Keratinocyte (primary cell): ENCODE results near the gene MTUS2. TPM values are rescaled to one million over a fixed set of nuclear protein-coding genes. Genes with fewer than 3 reads are reported as not detected.
A peak's percentile ranks its signal among the peaks of the same experiment; 100 is the strongest.

ENCODE experiments used
- DNase-seq: peaks from one replicate; pipeline ENCODE4 v3.0.0-alpha.2; 2011; ENCODE audit warnings: low read depth, missing footprints, low spot score
- FAIRE-seq: peaks from 2 replicates; lab custom pipeline; 2011; peaks lifted over from hg19 to GRCh38; lab: Jason Lieb, UNC
- H2AFZ ChIP-seq: 2 replicates; pipeline ENCODE4 v1.6.0; 2012; ENCODE audit warnings: low read length, control low read depth, inconsistent platforms; ENCODE audit not compliant: control insufficient read depth
- H3K27ac ChIP-seq: 2 replicates; pipeline ENCODE4 v1.5.1; 2011; ENCODE audit warnings: low read length; ENCODE audit not compliant: control insufficient read depth, insufficient read depth
- H3K27me3 ChIP-seq: 3 replicates; pipeline ENCODE4 v1.6.0; 2011; ENCODE audit warnings: low read length; ENCODE audit not compliant: control insufficient read depth, insufficient read depth; ENCODE audit errors: extremely low read depth
- H3K36me3 ChIP-seq, 2 experiments: 2 replicates in 1 of 2; 3 replicates in 1 of 2; pipeline ENCODE4 v1.5.1; 2011; ENCODE audit warnings: low read length in 2 of 2, mild to moderate bottlenecking in 1 of 2; ENCODE audit not compliant: control insufficient read depth in 2 of 2, insufficient read depth in 2 of 2; ENCODE audit errors: extremely low read depth in 1 of 2
- H3K4me1 ChIP-seq: 3 replicates; pipeline ENCODE4 v1.5.1; 2011; ENCODE audit warnings: low read length; ENCODE audit not compliant: control insufficient read depth, insufficient read depth; ENCODE audit errors: extremely low read depth
- H3K4me2 ChIP-seq: 3 replicates; pipeline ENCODE4 v1.6.0; 2011; ENCODE audit warnings: low read depth, low read length; ENCODE audit not compliant: control insufficient read depth, insufficient read depth; ENCODE audit errors: extremely low read depth
- H3K4me3 ChIP-seq, 3 experiments: fragments of 200-600 bp in 1 of 3; sonication (generic) in 1 of 3; 2 replicates in 2 of 3; 3 replicates in 1 of 3; pipeline ENCODE4 v1.5.1; 2011 to 2016; ENCODE audit warnings: low read length in 3 of 3, mild to moderate bottlenecking in 3 of 3, control low read depth in 2 of 3, inconsistent platforms in 1 of 3, low read depth in 1 of 3, mixed read lengths in 1 of 3, mixed run types in 1 of 3, moderate library complexity in 1 of 3; ENCODE audit not compliant: control insufficient read depth in 2 of 3, insufficient read depth in 2 of 3; ENCODE audit errors: extremely low read depth in 1 of 3
- H3K79me2 ChIP-seq: 2 replicates; pipeline ENCODE4 v1.6.0; 2012; ENCODE audit warnings: low read length; ENCODE audit not compliant: control insufficient read depth, insufficient read depth
- H3K9ac ChIP-seq: 3 replicates; pipeline ENCODE4 v1.6.0; 2011; ENCODE audit warnings: low read length; ENCODE audit not compliant: control insufficient read depth, insufficient read depth; ENCODE audit errors: extremely low read depth
- H3K9me1 ChIP-seq: 3 replicates; pipeline ENCODE4 v1.6.0; 2011; ENCODE audit warnings: low read length; ENCODE audit not compliant: control insufficient read depth, insufficient read depth; ENCODE audit errors: extremely low read depth
- H3K9me3 ChIP-seq: 2 replicates; pipeline ENCODE4 v1.5.1; 2012; ENCODE audit warnings: low read depth, low read length; ENCODE audit not compliant: control insufficient read depth
- H4K20me1 ChIP-seq: 3 replicates; pipeline ENCODE4 v1.6.0; 2011; ENCODE audit warnings: low read length; ENCODE audit not compliant: control insufficient read depth, insufficient read depth; ENCODE audit errors: extremely low read depth
- CTCF ChIP-seq, 3 experiments: IDR thresholded peaks in 1 of 3; conservative IDR thresholded peaks in 1 of 3; optimal IDR thresholded peaks in 1 of 3; 2 replicates in 2 of 3; 3 replicates in 1 of 3; pipeline versions ENCODE3 to v1.5.1; 2011; ENCODE audit warnings: low read length in 3 of 3, mild to moderate bottlenecking in 3 of 3, moderate library complexity in 2 of 3, control low read depth in 1 of 3, inconsistent platforms in 1 of 3; ENCODE audit not compliant: insufficient read depth in 2 of 3; ENCODE audit errors: extremely low read depth in 1 of 3
- EZH2 ChIP-seq: IDR thresholded peaks from one replicate; pipeline ENCODE4 v1.6.1; 2012; ENCODE audit warnings: inconsistent platforms, mild to moderate bottlenecking, low read length, moderate library complexity
- dilution Hi-C: fragments of 300-500 bp; cut with MboI; formaldehyde crosslinking; loops from one replicate; pipeline ENCODE4 v1.7.0; 2020; ENCODE audit warnings: low sequenced_read_pairs; ENCODE audit not compliant: extremely low pct_ligation_motif_present
- polyA plus RNA-seq, 5 experiments: library from polyadenylated mRNA; depleted of rRNA in 3 of 5; stranded (reverse) in 3 of 5; stranded (forward) in 1 of 5; unstranded in 1 of 5; fragments of >200 nt; gene quantifications; 1 replicate in 1 of 5; 2 replicates in 3 of 5; 3 replicates in 1 of 5; pipeline versions ENCODE4 v1.2.1 to v1.2.3, GENCODE V29; 2011 to 2012; ENCODE audit warnings: missing spikeins in 2 of 5, low read depth in 1 of 5, low replicate concordance in 1 of 5

Gene MTUS2
- polyA plus RNA-seq, 1 donor (not counting 4 experiments of a cell fraction or from before 2014, with no cell fraction given) = 0.17 TPM

- H3K9me1 ChIP-seq = peaks cover 5% of the 10 kb centered on the region
- H3K9ac ChIP-seq = no peak overlapping the region
- dilution Hi-C loops = no loop called here
- peaks cover 100% of the 10 kb centered on the region for H3K79me2 ChIP-seq
- no peak overlapping the region for H2AFZ ChIP-seq
- H3K36me3 ChIP-seq = peaks cover 45 to 61% of the 10 kb centered on the region in 2 experiments
- H3K27ac ChIP-seq = no peak overlapping the region
- TF ChIP-seq EZH2 = no peak
- TF ChIP-seq CTCF (optimal IDR thresholded peaks at IDR 0.05 in 1 of 3, IDR thresholded peaks at IDR 0.05 in 1 of 3, conservative IDR thresholded peaks at IDR 0.05 in 1 of 3; ENCODE audit: extremely low read depth in 1 of 3, insufficient read depth in 2 of 3, low read length in 3 of 3) = no peak
- FAIRE-seq (peak; percentile 9), DNase-seq (no peak)
- no peak overlapping the region for H3K4me3 ChIP-seq
- H3K4me2 ChIP-seq = no peak overlapping the region
- H3K4me1 ChIP-seq = no peaks in the 10 kb centered on the region
- peaks cover 21% of the 10 kb centered on the region for H4K20me1 ChIP-seq
- H3K27me3 ChIP-seq = no peaks in the 10 kb centered on the region
- no peaks in the 10 kb centered on the region for H3K9me3 ChIP-seq
Measured at GRCh38 chr13:29548722-29549121, 728.6 kb downstream of the MTUS2 start.

GRCh38 chr13:29550430-29550988, 730.4 kb downstream of the MTUS2 start:
- FAIRE-seq (no peak), DNase-seq (no peak)
- Histone ChIP-seq H4K20me1 (peaks cover 26% of the 10 kb centered on the region), H3K4me2 (no peak overlapping the region), H3K79me2 (peaks cover 97% of the 10 kb centered on the region), H3K9me1 (peaks cover 5% of the 10 kb centered on the region), H3K9ac (no peak overlapping the region), H3K36me3 (peaks cover 48 to 70% of the 10 kb centered on the region in 2 experiments), H3K27ac (no peak overlapping the region), H2AFZ (no peak overlapping the region), H3K9me3 (no peaks in the 10 kb centered on the region), H3K4me3 (no peak overlapping the region), H3K27me3 (no peaks in the 10 kb centered on the region), H3K4me1 (no peaks in the 10 kb centered on the region)
- no peak for TF ChIP-seq CTCF (optimal IDR thresholded peaks at IDR 0.05 in 1 of 3, IDR thresholded peaks at IDR 0.05 in 1 of 3, conservative IDR thresholded peaks at IDR 0.05 in 1 of 3; ENCODE audit: extremely low read depth in 1 of 3, insufficient read depth in 2 of 3, low read length in 3 of 3)
- TF ChIP-seq EZH2 = no peak
- dilution Hi-C loops = no loop called here
